NOMO-1 treated with dmso at 0.1 percent for 144 hours (cell line): ENCODE data around the gene RASGEF1C.

ENCODE experiments used
- DNase-seq: peaks from one replicate; lab custom pipeline; 2025; ENCODE audit not compliant: unreplicated experiment; lab: John Stamatoyannopoulos, UW

Gene RASGEF1C

DNA sequence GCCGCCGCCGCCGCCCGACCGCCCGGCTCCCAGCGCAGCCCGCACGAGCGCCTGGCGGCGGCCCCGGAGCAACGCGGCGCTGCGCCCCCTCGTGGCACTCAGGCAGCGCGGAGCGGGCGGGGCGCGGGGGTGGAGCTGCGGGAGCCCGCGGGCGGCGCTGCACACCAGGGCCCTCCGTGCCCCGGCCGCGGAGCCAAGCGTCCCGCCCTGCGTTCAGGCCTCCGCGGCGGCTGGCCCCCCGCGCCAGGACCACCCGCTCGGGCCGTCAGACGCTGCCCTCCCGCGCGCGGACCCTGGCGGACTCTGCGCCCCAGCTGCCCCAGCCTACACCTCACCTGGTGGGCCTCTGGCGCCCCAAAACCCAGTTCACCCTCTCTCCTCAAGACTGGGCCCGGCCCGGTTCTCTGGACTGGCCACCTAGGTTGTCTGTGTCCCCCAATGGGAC lies at the start of gene RASGEF1C:
RASGEF1C (minus strand) TSS at position 75 of the 445 bp plus-strand sequence. CDS start 71,159 bp downstream, outside the sequence.
- DNase-seq, result peak; percentile 20

DNA sequence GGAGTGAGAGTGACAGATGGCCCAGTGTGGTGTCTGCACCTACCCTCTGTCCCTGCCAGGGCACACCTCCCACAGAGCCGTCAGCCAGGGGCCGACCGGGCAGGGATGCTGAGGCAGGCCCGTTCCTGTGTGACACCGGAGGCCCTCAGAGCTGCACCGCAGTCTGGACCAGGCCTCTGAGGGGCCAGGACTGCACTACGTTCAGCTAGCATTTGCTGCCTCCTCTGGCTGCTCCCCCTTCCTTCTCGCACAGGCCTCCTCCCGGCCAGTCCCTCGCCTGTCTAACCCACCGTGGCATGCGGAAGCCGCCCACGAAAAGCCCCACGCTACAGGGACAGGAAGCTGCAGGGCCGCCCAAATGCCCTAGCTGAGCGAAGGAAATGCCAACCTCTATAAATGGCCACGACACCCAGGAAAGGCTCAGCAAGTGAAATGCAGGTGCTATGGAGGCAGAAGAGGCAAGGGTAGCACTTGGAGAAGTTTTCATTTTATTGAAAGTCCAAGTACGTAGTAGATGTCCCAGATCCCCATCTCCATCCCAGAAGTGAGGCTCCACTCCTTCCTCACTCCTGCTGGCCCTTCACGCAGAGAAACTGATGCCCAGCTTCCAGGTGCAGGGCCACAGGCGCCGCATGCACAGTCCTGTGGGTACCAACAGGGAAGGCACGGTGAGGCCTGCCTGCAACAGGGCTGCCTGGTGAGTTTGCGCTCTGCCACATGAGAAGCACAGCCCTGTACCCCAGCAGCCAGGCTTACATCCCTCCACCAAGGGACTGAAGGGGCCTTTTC lies 44.2 kb upstream of the RASGEF1C start:
- DNase-seq, result no peak

DNA sequence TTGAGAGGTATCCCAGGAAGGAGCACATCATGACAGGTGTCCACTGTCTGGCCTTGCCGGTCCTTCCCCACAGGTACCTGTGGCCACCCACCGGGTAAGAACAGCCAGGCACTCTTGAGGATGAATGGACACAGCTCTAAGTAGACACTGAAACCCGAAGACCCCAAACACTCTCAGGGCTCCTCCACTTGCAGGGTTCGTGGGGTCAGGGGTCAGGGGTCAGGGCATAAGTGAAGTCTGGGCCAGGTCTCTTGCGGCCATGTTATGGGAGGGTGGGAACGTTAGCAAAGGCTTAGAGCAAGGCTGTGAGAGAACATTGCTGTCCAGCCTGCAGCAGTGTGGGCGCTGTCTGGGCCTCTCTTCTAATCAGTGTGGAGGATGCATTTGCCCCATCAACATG lies 42.9 kb upstream of the RASGEF1C start:
- DNase-seq, result no peak

DNA sequence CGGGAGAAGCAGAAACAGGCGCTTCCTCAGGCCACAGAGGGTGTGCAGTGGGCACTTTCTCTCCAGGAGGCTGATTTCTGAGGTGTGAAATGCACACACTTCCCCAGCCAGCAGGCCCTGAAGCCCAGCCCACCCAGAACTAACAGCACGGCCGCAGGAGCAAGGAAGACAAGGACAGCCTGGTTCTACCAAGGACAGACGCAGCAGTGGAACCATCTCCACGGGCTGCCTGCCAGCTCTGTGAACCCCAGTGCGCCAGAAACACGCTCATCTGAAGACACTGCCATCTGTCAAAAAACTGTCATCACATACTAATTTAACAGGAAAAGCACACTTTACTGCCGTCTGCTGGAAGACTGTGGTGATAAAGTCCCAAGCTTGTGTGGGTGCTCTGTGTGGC lies 42.1 kb upstream of the RASGEF1C start:
- DNase-seq, result no peak

DNA sequence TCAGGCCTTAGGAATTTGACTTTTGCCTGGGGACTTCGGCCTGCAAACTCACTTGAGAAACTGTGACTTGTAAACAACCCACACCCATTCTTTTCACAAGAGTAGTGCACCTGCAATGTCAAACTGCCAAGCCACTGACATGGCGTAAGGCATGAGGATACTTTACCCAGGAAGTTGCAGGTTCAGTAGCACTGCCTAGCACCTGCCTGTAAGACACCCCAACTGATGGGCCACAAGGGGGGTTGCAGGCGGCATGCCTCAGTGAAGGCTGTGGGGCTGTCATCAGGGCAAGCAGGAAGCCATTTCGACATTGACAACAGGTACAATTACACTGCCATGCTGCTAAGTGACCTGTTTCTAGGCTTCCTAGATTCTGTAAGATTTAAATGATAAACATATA lies 41.3 kb upstream of the RASGEF1C start:
- no peak for DNase-seq

DNA sequence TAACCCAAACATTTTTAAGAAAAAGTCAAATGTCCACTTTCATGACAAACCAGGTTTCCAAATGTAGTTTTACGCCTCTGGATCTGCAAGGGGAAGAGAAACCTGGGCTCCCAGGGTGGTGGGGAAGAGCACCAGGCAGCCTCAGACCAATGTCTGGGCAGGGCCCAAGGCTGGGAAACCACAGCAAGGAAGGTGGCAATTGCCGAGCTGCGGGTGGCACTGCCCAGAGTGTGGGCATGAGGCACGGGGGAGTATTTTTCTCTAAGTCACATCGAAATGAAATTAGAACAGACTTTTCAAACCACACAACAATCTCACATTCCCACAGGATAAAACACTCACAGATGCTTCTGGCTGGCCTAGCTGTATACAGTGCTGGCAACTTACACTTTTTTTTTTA lies 32.6 kb upstream of the RASGEF1C start:
- no peak for DNase-seq

DNA sequence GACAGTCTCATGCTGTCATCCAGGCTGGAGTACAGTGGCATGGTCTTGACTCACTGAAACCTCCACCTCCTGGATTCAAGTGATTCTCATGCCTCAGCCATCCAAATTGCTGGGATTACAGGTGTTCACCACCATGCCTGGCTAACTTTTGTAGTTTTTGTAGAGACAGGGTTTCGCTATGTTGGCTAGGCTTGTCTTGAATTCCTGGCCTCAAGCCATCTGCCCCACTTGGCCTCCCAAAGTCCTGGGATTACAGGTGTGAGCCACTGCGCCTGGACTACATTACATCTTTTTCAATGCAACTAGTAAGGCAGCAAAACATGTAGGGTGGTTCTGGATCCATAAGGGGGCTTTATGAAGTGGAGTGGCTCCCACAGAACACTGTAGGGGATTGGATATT lies 29.6 kb upstream of the RASGEF1C start:
- no peak for DNase-seq

DNA sequence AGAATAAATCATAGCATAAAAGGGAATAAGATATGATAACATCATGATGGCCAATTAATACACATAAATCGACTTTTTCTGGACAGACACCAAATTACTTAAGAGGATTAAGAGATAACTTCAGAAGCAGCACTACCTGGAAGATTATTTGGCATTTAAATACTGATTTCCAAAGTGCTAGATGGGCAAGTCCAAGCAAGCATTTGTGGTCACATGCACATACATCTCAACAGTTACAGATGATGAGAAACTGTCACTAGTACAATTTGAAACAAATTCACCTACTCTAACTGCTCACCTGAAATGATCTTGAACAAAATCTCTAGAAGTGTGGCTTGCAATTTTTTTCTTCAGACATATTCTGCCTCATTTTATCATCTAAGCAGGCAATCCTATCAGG lies 26.8 kb upstream of the RASGEF1C start:
- no peak for DNase-seq

DNA sequence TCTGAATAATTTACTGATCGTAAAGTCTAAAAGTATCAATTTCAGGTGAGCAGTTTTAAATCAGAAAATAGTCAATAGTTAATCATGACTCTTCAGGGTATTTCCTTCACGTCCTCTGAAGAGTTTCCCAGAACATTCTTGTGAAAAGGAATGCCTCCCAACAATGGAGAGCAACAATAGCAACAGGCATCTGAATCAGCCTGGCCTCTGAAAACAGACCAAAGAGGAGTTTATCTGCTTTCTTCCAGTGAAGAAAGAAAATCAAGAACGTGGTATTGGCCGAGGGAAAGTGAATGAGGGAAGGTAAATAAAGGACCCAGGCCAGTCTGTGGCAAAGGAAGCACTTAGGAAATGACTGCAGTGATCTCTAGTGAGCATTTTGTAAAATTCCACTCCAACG lies 26.1 kb upstream of the RASGEF1C start:
- no peak for DNase-seq

DNA sequence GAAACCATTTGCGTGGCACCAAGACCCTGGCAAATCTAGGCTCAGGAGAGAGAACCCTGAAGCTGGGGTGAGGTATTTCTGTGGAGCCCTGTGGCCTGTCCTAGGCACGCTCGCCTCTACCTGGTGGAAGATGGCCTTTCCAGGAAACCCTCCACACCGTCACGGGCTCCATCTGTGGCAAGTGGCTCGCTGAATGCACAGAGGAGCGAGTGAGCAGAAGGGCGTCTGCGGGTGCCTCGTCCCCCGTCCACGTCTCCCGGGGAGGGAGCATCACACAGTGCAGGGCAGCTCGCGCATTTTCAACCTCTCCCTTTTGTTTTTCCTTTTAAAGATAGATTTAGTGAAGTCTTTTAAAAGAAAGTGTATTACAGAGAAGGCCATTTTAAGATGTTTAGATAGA lies 25.3 kb upstream of the RASGEF1C start:
- no peak for DNase-seq

DNA sequence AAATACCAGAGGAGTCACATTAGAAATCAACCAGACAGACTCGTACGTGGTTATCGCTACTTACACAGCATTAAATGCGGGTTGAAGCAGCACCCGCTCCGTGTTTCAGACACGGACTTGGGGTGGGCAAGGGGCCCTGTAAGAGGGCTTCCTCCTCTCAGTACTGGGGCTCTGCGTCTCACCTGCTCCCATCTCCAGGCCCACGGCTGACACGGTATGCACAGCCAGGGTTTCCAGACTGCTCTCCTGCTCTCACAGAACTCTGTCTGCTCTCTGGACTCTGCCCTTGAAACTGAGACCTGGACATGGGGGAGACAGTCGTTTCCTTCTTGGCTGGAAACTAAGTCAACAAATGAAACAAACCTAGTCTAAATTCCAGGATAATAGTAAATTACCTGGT lies 24.7 kb upstream of the RASGEF1C start:
- DNase-seq, result no peak

DNA sequence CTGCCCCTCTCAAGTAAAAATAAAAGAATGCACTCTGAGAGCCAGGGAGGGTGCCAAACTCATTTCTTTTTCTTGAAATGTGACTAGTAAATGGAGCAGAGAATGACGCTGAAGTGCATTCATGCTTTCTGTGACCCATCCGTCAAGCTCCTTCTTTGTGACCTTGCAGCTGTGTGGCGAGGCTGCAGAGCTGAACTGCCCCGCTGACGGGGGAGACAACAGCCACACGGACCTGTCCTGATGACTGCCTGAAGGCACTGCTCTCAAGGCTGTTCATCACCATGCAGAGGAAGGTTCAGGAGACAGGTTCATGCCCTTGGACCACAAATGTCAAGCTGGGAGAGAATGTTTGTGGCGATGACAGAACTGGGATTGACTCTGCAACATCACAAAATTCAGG lies 21.0 kb upstream of the RASGEF1C start:
- DNase-seq, result no peak

DNA sequence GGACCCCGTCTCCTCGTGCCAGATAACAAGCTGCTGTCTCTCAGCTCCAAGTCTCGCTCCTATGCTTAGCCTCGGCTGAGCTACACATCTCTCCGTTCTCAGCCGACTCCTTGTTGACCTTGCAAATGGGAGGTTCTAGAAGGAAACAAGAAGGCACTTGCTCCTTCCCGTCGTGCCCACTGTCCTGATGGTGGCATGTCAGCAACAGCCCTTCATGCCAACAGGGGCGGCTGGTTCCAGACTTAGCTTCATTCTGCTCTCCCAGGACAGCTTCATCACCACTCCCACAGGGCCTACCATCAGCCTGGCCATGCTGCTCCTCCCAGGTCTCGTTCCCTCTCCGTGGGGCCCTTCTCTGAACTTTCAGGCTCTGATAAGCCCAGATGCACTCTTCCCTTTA lies 13.0 kb upstream of the RASGEF1C start:
- DNase-seq, result no peak

DNA sequence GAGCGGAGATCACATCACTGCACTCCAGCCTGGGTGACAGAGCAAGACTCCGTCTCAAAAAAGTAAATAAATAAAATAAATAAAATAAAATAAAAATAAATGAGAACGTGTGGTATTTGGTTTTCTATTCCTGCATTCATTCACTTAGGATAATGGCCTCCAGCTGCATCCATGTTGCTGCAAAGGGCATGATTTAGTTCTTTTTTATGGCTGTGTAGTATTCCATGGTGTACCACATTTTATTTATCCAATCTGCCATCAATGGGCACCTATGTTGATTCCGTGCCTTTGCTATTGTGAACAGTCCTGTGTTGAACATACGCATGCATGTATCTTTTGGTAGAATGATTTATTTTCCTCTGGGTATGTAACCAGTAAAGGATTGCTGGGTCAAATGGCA lies 8.8 kb upstream of the RASGEF1C start:
- no peak for DNase-seq

DNA sequence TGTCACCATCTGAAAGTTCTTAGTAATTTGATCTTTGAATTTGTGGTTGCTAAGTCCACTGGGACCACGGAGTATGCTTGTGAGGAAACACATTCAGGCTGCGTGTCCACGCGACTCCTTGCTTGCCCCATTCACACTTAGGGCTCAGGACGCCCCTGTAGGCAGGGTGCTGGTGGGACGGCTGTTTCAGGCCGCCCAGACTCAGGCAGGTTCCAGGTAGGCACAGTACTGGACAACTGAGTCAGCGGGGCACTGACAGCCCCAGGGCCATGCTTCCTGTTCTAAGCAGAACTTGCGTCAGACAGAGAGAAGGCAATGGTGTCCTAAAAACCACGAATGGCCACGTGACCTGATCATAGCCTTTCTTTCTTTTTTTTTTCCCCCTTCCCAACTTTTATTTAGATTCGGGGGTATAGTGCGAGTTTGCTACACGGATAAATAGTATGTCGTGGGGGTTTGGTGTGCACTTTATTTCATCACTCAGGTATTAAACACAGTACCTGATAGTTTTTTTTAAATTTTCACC lies 7.7 kb upstream of the RASGEF1C start:
- DNase-seq, result no peak

DNA sequence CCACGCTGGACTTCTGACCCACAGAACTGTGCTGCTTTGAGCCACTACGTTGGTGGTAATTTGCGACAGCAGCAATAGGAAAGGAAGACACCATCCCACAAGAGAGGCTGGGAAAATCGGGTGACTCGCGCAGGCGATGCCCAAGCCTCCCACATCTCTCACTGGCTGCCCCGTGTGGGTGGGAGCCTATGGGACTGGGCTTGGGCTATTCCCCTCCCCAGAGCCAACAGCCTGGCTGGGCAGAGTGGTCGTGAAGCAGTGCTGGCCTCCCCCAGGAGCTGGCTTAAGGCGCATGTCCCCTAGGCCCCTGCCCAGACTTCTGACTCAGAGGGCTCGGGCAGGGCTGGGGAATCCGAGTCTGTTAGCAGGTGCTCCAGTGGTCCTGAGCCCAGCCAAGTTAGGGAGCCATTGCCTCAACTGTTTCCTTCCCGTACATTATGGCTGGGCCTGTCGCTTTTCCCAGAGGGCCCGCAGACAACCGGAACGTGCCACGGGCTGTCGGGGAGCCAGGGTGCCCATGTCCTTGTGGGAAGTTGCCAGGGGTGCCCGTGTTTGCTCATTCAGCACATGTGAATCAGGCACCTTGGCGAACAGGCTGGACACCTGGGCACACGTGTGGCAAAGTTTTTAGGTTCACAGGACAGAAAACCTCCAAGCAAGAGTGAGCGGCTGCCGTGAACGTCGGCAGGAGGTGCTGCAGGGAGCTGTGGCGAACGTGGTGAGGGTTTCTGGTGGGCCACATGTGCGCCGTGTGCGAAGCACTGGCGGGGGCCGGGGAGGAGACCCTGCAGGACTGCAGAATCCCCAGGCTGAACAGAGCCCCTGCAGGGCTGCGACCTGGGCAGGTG lies 7.0 kb upstream of the RASGEF1C start:
- DNase-seq, result no peak

DNA sequence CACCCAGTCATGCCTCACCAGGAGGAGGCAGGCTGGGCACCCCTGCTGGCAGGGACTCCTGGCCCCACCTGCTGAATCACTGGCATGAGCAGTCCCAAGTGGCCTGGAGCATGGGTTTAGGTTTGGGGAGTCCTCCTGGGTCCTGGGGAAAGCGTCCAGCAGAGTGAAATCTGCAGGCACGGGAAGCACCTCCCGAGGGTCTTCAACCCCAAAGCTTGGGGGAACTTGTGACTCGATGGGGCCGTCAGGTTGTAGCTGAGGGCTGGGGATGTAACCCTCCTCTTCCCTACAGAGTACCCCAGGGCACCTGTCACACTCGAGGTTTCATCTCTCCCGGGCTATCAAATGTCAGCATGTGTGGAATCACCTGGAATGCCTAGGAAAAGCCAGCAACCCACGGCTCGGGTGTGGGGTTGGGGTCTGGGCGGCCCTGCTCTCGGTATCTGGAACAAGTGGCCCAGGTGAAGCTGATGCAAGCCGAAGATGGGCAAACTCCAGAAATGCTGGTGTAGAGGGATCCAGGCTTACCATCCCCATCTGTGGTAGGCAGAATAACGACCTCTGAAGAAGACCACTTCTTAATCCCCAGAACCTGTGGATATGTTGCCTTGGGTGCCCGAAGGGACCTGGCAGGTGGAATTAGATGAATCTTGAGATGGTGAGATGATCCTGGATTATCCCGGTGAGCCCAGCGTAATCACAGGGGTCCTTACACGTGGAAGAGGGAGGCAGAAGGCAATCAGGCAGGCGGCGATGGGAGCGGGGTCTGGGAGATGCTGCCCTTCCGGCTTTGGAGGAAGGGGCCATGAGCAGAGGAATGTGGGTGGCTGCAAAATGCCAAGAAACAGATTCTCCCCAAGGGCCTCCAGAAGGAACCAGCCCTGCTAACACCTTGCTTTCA lies 6.1 kb upstream of the RASGEF1C start:
- no peak for DNase-seq

DNA sequence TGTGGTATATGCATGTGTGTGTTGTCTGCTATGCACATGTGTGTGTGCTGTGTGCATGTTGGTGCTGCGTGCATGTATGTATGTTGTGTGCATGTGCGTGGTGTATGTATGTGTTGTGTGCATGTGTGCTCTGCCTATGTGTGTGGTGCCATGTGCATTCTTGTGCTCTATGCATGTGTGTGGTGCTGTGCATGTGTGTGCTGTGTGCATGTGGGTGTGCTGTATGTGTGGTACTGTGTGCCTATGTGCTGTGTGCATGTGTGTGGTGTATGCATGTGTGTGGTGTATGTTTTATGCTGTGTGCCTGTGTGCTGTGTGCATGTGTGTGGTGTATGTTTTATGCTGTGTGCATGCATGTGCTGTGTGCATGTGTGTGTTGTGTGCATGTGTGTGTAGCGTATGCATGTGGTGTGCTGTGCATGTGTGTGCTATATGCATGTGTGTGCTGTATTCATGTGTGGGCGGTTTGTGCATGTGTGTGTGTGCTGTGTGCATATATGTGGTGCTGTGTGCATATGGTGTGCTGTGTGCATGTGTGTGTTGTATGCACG lies 4.7 kb upstream of the RASGEF1C start:
- DNase-seq, result no peak

DNA sequence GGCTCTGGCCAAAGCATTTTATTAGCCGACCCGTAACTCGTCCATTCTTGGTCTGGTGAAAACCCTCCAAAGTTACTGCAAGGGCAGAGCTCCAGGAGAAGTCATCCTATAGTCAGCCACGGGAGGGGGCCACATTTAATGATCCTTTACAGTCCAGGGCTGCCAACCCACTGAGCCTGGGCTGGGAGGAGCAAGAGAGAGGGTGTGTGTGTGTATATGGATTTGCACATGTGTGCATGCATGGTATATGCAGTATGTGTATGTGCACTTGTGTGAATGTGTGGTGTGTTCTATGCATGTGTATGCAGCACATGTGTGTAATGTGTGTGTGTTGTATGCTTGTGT lies 4.2 kb upstream of the RASGEF1C start:
- DNase-seq, result no peak

DNA sequence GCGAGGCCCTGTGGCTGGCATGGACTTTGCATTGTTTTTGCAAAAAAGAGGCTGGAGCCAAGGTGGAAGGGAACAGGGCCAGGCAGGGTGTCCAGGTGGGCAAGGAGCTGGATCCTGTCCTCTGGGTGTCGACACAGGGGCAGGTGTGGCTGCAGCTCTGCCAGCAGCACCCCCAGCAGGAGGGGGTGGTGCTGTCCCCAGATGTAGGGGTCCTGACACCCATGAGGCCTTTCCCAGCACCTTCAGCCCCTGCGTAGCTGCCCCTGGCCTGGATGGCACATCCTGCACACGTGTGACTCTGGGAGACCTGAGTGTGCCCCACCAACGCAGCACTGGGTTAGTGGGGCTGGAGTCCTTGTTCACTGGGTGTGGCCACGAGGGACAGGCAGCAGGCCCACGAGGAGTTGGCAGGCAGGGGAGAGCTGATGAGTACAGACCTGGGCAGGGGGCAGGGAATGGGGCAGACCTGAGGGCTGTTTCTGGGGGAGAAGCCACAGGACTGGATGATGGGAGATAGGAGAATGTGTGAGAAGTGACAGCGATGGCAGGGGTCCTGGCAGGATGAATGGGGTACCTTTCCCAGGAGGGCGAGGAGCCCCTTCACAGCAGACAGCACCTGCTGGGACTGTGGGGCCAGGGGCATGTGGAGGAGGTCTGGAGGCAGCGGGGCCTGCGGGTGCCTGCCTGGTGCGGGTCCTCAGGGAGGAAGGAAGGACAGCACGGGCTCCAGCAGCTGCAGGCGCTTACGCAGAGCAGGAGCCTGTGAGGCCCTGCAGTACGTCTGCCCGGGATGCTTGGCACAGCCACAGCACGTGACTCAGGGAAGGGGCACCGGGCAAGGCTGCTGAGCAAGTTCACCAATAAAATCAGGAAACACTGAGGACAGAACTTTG lies 3.6 kb upstream of the RASGEF1C start:
- no peak for DNase-seq
